SK-N-SH (cell line): ENCODE data around the gene CCDC57. TPM values are rescaled to one million over a fixed set of nuclear protein-coding genes. Genes with fewer than 3 reads are reported as not detected.
A peak's percentile ranks its signal among the peaks of the same experiment; 100 is the strongest.

Experiments used
- CTCF ChIA-PET: fragments of 300-600, 350-600 bp; formaldehyde crosslinking; extraction: SDS; loops from one replicate; lab custom pipeline; 2021; lab: Yijun Ruan, JAX
- POLR2A ChIA-PET: fragments of 350-600 bp; sonication (Branson Sonifier 250); formaldehyde crosslinking; extraction: SDS; loops from one replicate; lab custom pipeline; 2020; ENCODE audit warnings: antibody characterized with exemption, inconsistent platforms; lab: Yijun Ruan, JAX
- DNase-seq: peaks from one replicate; pipeline ENCODE4 v3.0.0; 2012
- H2AFZ ChIP-seq: fragments of 200-600 bp; sonication (generic); 2 replicates; pipeline ENCODE4 v1.8.1; 2016; ENCODE audit warnings: antibody characterized with exemption, mild to moderate bottlenecking, low read depth
- H3F3A ChIP-seq: fragments of 200-600 bp; sonication (generic); replicated peaks from 2 replicates; pipeline ENCODE3; 2016; ENCODE audit warnings: antibody characterized with exemption, mild to moderate bottlenecking; ENCODE audit not compliant: insufficient read depth
- H3K27ac ChIP-seq, 2 experiments: fragments of 200-500 bp in 1 of 2; fragments of 200-600 bp in 1 of 2; sonication (Bioruptor generic) in 1 of 2; sonication (generic), shearing (Covaris generic) in 1 of 2; 2 replicates each; pipeline versions ENCODE4 v1.5.1 to v1.6.1; 2014 to 2016; ENCODE audit warnings: low read depth in 2 of 2, inconsistent platforms in 1 of 2, low read length in 1 of 2, mild to moderate bottlenecking in 1 of 2, mixed read lengths in 1 of 2
- H3K27me3 ChIP-seq: fragments of 200-600 bp; sonication (generic), shearing (Covaris generic); 2 replicates; pipeline ENCODE4 v1.6.1; 2016; ENCODE audit warnings: mixed run types; ENCODE audit not compliant: insufficient read depth
- H3K36me3 ChIP-seq, 2 experiments: fragments of 200-500 bp in 1 of 2; fragments of 200-600 bp in 1 of 2; sonication (Bioruptor generic) in 1 of 2; sonication (generic) in 1 of 2; replicated peaks in 1 of 2; 2 replicates each; pipeline versions ENCODE3 to v1.5.1; 2014 to 2016; ENCODE audit warnings: low read length in 1 of 2, mild to moderate bottlenecking in 1 of 2; ENCODE audit not compliant: insufficient read depth in 2 of 2, control insufficient read depth in 1 of 2
- H3K4me1 ChIP-seq, 2 experiments: fragments of 200-500 bp in 1 of 2; fragments of 200-600 bp in 1 of 2; sonication (Bioruptor generic) in 1 of 2; sonication (generic), shearing (Covaris generic) in 1 of 2; 2 replicates each; pipeline versions ENCODE4 v1.5.1 to v1.6.1; 2014 to 2016; ENCODE audit warnings: low read depth in 1 of 2, low read length in 1 of 2, mixed run types in 1 of 2; ENCODE audit not compliant: insufficient read depth in 2 of 2, control insufficient read depth in 1 of 2
- H3K4me2 ChIP-seq: fragments of 200-600 bp; sonication (generic), shearing (Covaris generic); 2 replicates; pipeline ENCODE4 v1.6.1; 2017; ENCODE audit warnings: mixed run types
- H3K4me3 ChIP-seq, 2 experiments: fragments of 200-500 bp in 1 of 2; fragments of 200-600 bp in 1 of 2; sonication (Bioruptor generic) in 1 of 2; sonication (generic), shearing (Covaris generic) in 1 of 2; 2 replicates each; pipeline versions ENCODE4 v1.5.1 to v1.8.1; 2014 to 2016; ENCODE audit warnings: low read depth in 2 of 2, inconsistent platforms in 1 of 2, low read length in 1 of 2, mild to moderate bottlenecking in 1 of 2, mixed read lengths in 1 of 2, moderate library complexity in 1 of 2
- H3K79me2 ChIP-seq: fragments of 200-600 bp; sonication (generic); 2 replicates; pipeline ENCODE4 v1.8.1; 2017; ENCODE audit warnings: mild to moderate bottlenecking; ENCODE audit not compliant: insufficient read depth
- H3K9ac ChIP-seq: fragments of 200-600 bp; sonication (generic); 2 replicates; pipeline ENCODE4 v1.6.1; 2017; ENCODE audit warnings: mixed run types
- H3K9me2 ChIP-seq: fragments of 200-600 bp; sonication (generic); 2 replicates; pipeline ENCODE4 v1.6.1; 2017; ENCODE audit warnings: mixed run types
- H3K9me3 ChIP-seq: fragments of 200-600 bp; sonication (generic); 2 replicates; pipeline ENCODE4 v1.6.1; 2017; ENCODE audit warnings: mixed run types, mild to moderate bottlenecking, moderate library complexity
- H4K20me1 ChIP-seq: fragments of 200-600 bp; sonication (generic); 2 replicates; pipeline ENCODE4 v1.6.1; 2017; ENCODE audit warnings: mild to moderate bottlenecking, mixed run types; ENCODE audit not compliant: insufficient read depth
- CHD2 ChIP-seq: fragments of 150-350 bp; IDR thresholded peaks from 2 replicates; pipeline ENCODE4 v1.6.1; 2018; ENCODE audit warnings: low read length; ENCODE audit not compliant: partially characterized antibody
- GABPA ChIP-seq: IDR thresholded peaks from 2 replicates; pipeline ENCODE4 v1.4.0; 2012; ENCODE audit warnings: low read depth, mild to moderate bottlenecking
- MAX ChIP-seq: IDR thresholded peaks from 2 replicates; pipeline ENCODE4 v1.4.0; 2012; ENCODE audit warnings: low read depth
- MEF2A ChIP-seq: IDR thresholded peaks from 2 replicates; pipeline ENCODE4 v1.4.0; 2012; ENCODE audit warnings: low read depth, borderline replicate concordance
- MXI1 ChIP-seq: IDR thresholded peaks from 2 replicates; pipeline ENCODE4 v1.6.1; 2012; ENCODE audit warnings: mild to moderate bottlenecking, low read depth, low read length, improper control_type of control experiment
- POLR2AphosphoS5 ChIP-seq: IDR thresholded peaks from 2 replicates; pipeline ENCODE4 v1.6.1; 2012; ENCODE audit warnings: low read depth, low read length
- SIN3A ChIP-seq: IDR thresholded peaks from 2 replicates; pipeline ENCODE4 v1.6.1; 2012; ENCODE audit warnings: low read depth, mild to moderate bottlenecking, low read length, moderate library complexity, borderline replicate concordance
- TAF1 ChIP-seq: IDR thresholded peaks from 2 replicates; pipeline ENCODE4 v1.6.1; 2012; ENCODE audit warnings: low read depth, mild to moderate bottlenecking, low read length, moderate library complexity, borderline replicate concordance
- WGBS: methylation state at CpG from one replicate; pipeline ENCODE4 v1.1.6; 2017; ENCODE audit warnings: low lambda C conversion rate; 5-methylcytosine and 5-hydroxymethylcytosine counted together
- polyA plus RNA-seq, 3 experiments: library from polyadenylated mRNA; depleted of rRNA; stranded (reverse); fragments of >200 nt; gene quantifications; 2 replicates each; pipeline ENCODE4 v1.2.3, GENCODE V29; 2012
- TF ChIP-seq, protein P1 (sequence below): fragments of 200-600 bp; sonication (generic); IDR thresholded peaks from 2 replicates; pipeline ENCODE4 v1.6.1; 2017; ENCODE audit warnings: antibody characterized with exemption, mild to moderate bottlenecking, moderate library complexity

The CCDC57 gene
- polyA plus RNA-seq, 1 of the 3 experiments (the other 2 are of a cell fraction), result 68.6 TPM

- CTCF ChIA-PET, result interaction anchor here (0.8 to 5.1 kb wide), 9 partner anchors 12 to 182 kb away, joined by 3 to 45 read pairs (median 3); partner anchors contain the start of genes DCXR and FASN
- Histone ChIP-seq H3K4me2 (peak within 1 kb of the TSS; percentile 100), H3K9me2 (no peaks in the 10 kb centered on the region), H2AFZ (peak within 1 kb of the TSS; percentile 32; the same call in 1 of the 2 replicates), H3K79me2 (peaks cover 49% of the 10 kb centered on the region), H3K27me3 (no peaks in the 10 kb centered on the region), H3K9me3 (no peaks in the 10 kb centered on the region), H3K4me3 (peak within 1 kb of the TSS; percentile 99 to 100), H3K27ac (peak within 1 kb of the TSS; percentile 37 to 74; a peak in 3 of 4 replicates), H3K4me1 (peaks cover 0 to 25% of the 10 kb centered on the region in 2 experiments; a peak in 2 of 4 replicates), H3K36me3 (peaks cover 35 to 69% of the 10 kb centered on the region in 2 experiments), H4K20me1 (peaks cover 14% of the 10 kb centered on the region; the same call in 1 of the 2 replicates), H3K9ac (peak within 1 kb of the TSS; percentile 95), H3F3A (peaks cover 3% of the 10 kb centered on the region)
- DNase-seq, result peak; percentile 99
- POLR2A ChIA-PET, result interaction anchor here (0.6 to 1.0 kb wide), 4 partner anchors 8 to 21 kb away, joined by 3 to 4 read pairs (median 3); partner anchors contain the start of genes DCXR and DUS1L
- WGBS, result 0% methylated on average over 2 of the region's 94 CpGs
- TF ChIP-seq MAX (peak; percentile 87), GABPA (peak; percentile 91), TAF1 (peak; percentile 61), CHD2 (peak; percentile 60), SIN3A (peak; percentile 69; the same call in 1 of the 2 replicates), MXI1 (peak; percentile 80), POLR2AphosphoS5 (peak; percentile 59), MEF2A (no peak; the same call in 1 of the 2 replicates)
- TF ChIP-seq, protein P1, sequence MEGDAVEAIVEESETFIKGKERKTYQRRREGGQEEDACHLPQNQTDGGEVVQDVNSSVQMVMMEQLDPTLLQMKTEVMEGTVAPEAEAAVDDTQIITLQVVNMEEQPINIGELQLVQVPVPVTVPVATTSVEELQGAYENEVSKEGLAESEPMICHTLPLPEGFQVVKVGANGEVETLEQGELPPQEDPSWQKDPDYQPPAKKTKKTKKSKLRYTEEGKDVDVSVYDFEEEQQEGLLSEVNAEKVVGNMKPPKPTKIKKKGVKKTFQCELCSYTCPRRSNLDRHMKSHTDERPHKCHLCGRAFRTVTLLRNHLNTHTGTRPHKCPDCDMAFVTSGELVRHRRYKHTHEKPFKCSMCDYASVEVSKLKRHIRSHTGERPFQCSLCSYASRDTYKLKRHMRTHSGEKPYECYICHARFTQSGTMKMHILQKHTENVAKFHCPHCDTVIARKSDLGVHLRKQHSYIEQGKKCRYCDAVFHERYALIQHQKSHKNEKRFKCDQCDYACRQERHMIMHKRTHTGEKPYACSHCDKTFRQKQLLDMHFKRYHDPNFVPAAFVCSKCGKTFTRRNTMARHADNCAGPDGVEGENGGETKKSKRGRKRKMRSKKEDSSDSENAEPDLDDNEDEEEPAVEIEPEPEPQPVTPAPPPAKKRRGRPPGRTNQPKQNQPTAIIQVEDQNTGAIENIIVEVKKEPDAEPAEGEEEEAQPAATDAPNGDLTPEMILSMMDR, result no peak
These were observed 160.6 kb downstream of the CCDC57 start, which contains the start of the genes GPS1 and RFNG for GRCh38 chr17:82051776-82052637. TSS of gene GPS1 (plus strand) at chr17:82051898. CDS start at chr17:82051932, 34 bp downstream. TSS of gene RFNG (minus strand) at chr17:82051811. CDS start at chr17:82051766, 45 bp downstream.

Other genes starting within 250 kb of the CCDC57 start
- gene ASPSCR1, start 235.2 kb downstream of the CCDC57 start, polyA plus RNA-seq (2012; rRNA removed), result 27.5 and 36.2 TPM in 2 replicates
- gene CENPX, start 190.0 kb downstream of the CCDC57 start, polyA plus RNA-seq (2012; rRNA removed), result 247 and 255 TPM in 2 replicates
- gene LRRC45, start 189.5 kb downstream of the CCDC57 start, polyA plus RNA-seq (2012; rRNA removed), result 30.3 and 31.5 TPM in 2 replicates
- gene RAC3, start 181.2 kb downstream of the CCDC57 start, polyA plus RNA-seq (2012; rRNA removed), result 69.9 and 83.6 TPM in 2 replicates
- gene DCXR, start 175.1 kb downstream of the CCDC57 start, polyA plus RNA-seq (2012; rRNA removed), result 153 and 190 TPM in 2 replicates
- 54.4 and 68.6 TPM in 2 replicates for gene RFNG, start 161.0 kb downstream of the CCDC57 start, polyA plus RNA-seq (2012; rRNA removed)
- 264 and 272 TPM in 2 replicates for gene GPS1, start 160.9 kb downstream of the CCDC57 start, polyA plus RNA-seq (2012; rRNA removed)
- gene DUS1L, start 147.0 kb downstream of the CCDC57 start, polyA plus RNA-seq (2012; rRNA removed), result 144 and 163 TPM in 2 replicates
- 28.1 and 55.1 TPM in 2 replicates for gene FASN, start 114.6 kb downstream of the CCDC57 start, polyA plus RNA-seq (2012; rRNA removed)
- 68.8 and 70.7 TPM in 2 replicates for gene SLC16A3, start 16.2 kb upstream of the CCDC57 start, polyA plus RNA-seq (2012; rRNA removed)
- gene CSNK1D, start 60.9 kb upstream of the CCDC57 start, polyA plus RNA-seq (2012; rRNA removed), result 133 and 216 TPM in 2 replicates
- 0.07 TPM in 1 of 2 replicates, not detected in the other for gene CD7, start 104.8 kb upstream of the CCDC57 start, polyA plus RNA-seq (2012; rRNA removed)
- gene SECTM1, start 120.9 kb upstream of the CCDC57 start, polyA plus RNA-seq (2012; rRNA removed), result 2.1 and 3.8 TPM in 2 replicates
- gene TEX19, start 146.4 kb upstream of the CCDC57 start, polyA plus RNA-seq (2012; rRNA removed), result 0.10 and 0.11 TPM in 2 replicates
- gene UTS2R, start 158.9 kb upstream of the CCDC57 start, polyA plus RNA-seq (2012; rRNA removed), result not detected in 2 replicates
- gene HEXD, start 205.5 kb upstream of the CCDC57 start, polyA plus RNA-seq (2012; rRNA removed), result 38.8 and 43.1 TPM in 2 replicates
- 57.1 and 68.2 TPM in 2 replicates for gene OGFOD3, start 205.7 kb upstream of the CCDC57 start, polyA plus RNA-seq (2012; rRNA removed)
- gene CYBC1, start 237.9 kb upstream of the CCDC57 start, polyA plus RNA-seq (2012; rRNA removed), result 160 and 165 TPM in 2 replicates
- gene NARF, start 245.9 kb upstream of the CCDC57 start, polyA plus RNA-seq (2012; rRNA removed), result 128 and 130 TPM in 2 replicates